ENCODE data around the gene FANCF. TPM values are rescaled to one million over a fixed set of nuclear protein-coding genes. Genes with fewer than 3 reads are reported as not detected.
"Not testable (repeated sequence)": the region's sequence is repeated elsewhere in the genome, so short reads cannot be mapped to it uniquely, and the experiment has no call there.

Gene FANCF
- total RNA-seq, 2 experiments from 2014 or later = 10.5 to 11.1 TPM

DNA sequence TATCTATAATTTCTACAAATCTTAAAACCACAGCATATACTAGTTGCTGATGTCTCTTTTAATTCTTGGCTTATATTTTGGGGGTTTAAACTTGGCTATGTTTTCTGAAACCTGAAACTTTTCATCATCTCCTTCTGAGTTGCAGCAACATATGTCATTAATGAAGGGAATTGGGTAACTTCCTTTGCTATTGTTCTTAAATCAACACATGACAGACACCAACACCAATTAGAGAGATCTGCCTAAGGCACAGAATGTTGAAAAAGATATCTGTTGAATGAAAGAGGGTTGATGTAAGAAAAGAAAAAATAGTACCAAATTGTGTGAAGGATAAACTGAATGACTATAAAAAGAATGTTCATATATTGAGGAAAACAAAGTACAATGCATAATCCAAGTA lies 30.5 kb upstream of the FANCF start:
- DNase-seq = no peak
- peaks cover 8% of the 10 kb centered on the region for H3K4me1 Mint-ChIP-seq (ENCODE audit: low read depth)
- intact Hi-C loops (cut with micrococcal nuclease) = no loop called here
- no peaks in the 10 kb centered on the region for H3K9me3 Mint-ChIP-seq
- H3K27me3 Mint-ChIP-seq = no peaks in the 10 kb centered on the region
- CTCF ChIA-PET = no interaction called here
- H3K36me3 Mint-ChIP-seq = peaks cover 2% of the 10 kb centered on the region
- no peak overlapping the region for H3K4me3 Mint-ChIP-seq
- POLR2A ChIA-PET = no interaction called here
- no peak overlapping the region for H3K27ac Mint-ChIP-seq

DNA sequence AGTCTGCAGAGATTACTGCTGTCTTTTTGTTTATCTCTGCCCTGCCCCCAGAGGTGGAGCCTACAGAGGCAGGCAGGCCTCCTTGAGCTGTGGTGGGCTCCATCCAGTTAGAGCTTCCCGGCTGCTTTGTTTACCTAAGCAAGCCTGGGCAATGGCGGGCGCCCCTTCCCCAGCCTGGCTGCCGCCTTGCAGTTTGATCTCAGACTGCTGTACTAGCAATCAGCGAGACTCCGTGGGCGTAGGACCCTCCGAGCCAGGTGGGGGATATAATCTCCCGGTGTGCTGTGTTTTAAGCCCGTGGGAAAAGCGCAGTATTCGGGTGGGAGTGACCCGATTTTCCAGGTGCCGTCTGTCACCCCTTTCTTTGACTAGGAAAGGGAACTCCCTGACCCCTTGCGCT lies 26.7 kb upstream of the FANCF start:
- POLR2A ChIA-PET; H3K36me3 Mint-ChIP-seq; H3K4me3 Mint-ChIP-seq; CTCF ChIA-PET; H3K4me1 Mint-ChIP-seq (ENCODE audit: low read depth); H3K9me3 Mint-ChIP-seq; intact Hi-C loops (cut with micrococcal nuclease); H3K27ac Mint-ChIP-seq; H3K27me3 Mint-ChIP-seq; DNase-seq: not testable (repeated sequence)

DNA sequence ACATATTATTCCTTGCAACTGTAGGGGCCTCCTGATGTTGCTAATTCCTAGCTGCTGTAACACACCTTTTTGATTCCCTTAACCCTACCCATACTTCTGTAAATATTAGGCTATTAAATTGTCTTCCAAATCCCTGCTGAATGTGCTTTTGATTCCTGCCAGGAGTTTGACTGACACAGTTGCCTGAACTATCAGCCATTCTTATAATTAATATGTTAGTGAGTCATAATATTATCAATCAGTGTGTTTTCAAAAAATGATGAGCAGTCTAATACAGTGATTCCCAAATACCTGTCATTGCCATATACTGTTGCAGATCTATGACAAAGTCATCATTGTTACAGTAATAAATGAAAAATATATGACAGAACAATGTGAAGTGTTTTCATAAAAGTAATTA lies 15.9 kb upstream of the FANCF start:
- POLR2A ChIA-PET = no interaction called here
- Mint-ChIP-seq H3K4me1 (ENCODE audit: low read depth) (no peaks in the 10 kb centered on the region), H3K27me3 (no peaks in the 10 kb centered on the region), H3K36me3 (no peaks in the 10 kb centered on the region), H3K27ac (no peak overlapping the region), H3K4me3 (no peak overlapping the region), H3K9me3 (no peaks in the 10 kb centered on the region)
- CTCF ChIA-PET = no interaction called here
- intact Hi-C loops (cut with micrococcal nuclease) = no loop called here
- DNase-seq = no peak

DNA sequence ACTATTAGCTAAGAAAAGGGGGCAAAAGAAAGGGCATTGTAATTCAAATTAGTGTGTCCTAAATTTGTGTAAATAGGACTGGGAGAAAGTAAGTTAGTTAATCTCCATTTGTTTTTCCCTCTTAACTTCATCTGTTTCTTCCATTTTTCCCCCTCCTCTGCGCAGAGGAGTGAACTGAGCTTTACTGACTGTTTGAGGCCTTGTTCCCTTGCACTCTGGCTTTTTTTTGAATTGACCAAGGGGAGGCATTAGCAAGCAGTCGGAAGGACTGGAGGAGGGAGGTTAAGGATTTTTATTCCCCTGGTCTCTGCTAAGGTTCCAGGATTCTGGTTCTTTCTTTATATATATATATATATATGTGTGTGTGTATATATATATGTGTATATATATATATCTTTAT lies 15.2 kb upstream of the FANCF start:
- H3K9me3 Mint-ChIP-seq = no peaks in the 10 kb centered on the region
- H3K27ac Mint-ChIP-seq = no peak overlapping the region
- no peaks in the 10 kb centered on the region for H3K27me3 Mint-ChIP-seq
- H3K36me3 Mint-ChIP-seq = no peaks in the 10 kb centered on the region
- H3K4me3 Mint-ChIP-seq = no peak overlapping the region
- H3K4me1 Mint-ChIP-seq (ENCODE audit: low read depth) = no peaks in the 10 kb centered on the region
- intact Hi-C loops (cut with micrococcal nuclease) = no loop called here
- ChIA-PET POLR2A (no interaction called here), CTCF (interaction anchor here (0.5 kb wide), 1 partner anchor 435 kb away, joined by 3 read pairs; no protein-coding TSS in a partner anchor)
- DNase-seq = no peak

DNA sequence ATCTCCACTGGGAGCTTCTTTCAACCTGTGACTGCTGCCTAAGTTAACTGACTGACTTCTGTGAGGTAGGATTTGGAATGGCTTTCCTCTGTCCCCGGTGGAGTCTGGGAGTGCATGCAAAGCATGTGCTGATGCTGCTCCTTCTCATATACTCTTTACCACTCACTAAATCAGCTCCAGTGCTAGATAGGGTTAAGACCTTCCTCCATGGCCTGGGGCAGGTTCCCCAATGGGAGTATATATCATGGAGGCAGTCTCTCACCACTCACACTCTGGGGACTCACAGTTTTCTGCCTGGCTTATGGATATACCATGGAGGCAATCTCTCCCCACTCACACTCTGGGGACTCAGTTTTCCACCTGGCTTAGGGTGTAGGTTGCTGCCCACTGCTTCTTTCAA lies 10.1 kb upstream of the FANCF start:
- POLR2A ChIA-PET = interaction anchor here (1.1 kb wide), 1 partner anchor 10 kb away, joined by 4 read pairs; the partner anchor contains the start of gene FANCF
- no peak overlapping the region for H3K27ac Mint-ChIP-seq
- intact Hi-C loops (cut with micrococcal nuclease) = no loop called here
- no peaks in the 10 kb centered on the region for H3K36me3 Mint-ChIP-seq
- no peak for DNase-seq
- no peaks in the 10 kb centered on the region for H3K27me3 Mint-ChIP-seq
- CTCF ChIA-PET = no interaction called here
- no peak overlapping the region for H3K4me3 Mint-ChIP-seq
- no peaks in the 10 kb centered on the region for H3K9me3 Mint-ChIP-seq
- H3K4me1 Mint-ChIP-seq (ENCODE audit: low read depth) = no peaks in the 10 kb centered on the region

- CTCF ChIA-PET = interaction anchor here (1.2 kb wide), 1 partner anchor 9 kb away, joined by 3 read pairs; the partner anchor contains the start of gene FANCF
- H3K36me3 Mint-ChIP-seq = no peaks in the 10 kb centered on the region
- DNase-seq = no peak
- H3K27me3 Mint-ChIP-seq = no peaks in the 10 kb centered on the region
- intact Hi-C loops (cut with micrococcal nuclease) = no loop called here
- POLR2A ChIA-PET = interaction anchor here (0.5 to 1.1 kb wide), 2 partner anchors 9 to 275 kb away, joined by 3 to 4 read pairs; partner anchors contain the start of gene FANCF
- H3K4me3 Mint-ChIP-seq = no peak overlapping the region
- no peaks in the 10 kb centered on the region for H3K9me3 Mint-ChIP-seq
- no peak overlapping the region for H3K27ac Mint-ChIP-seq
- H3K4me1 Mint-ChIP-seq (ENCODE audit: low read depth) = no peaks in the 10 kb centered on the region
These were observed 9.4 kb upstream of the FANCF start for GRCh38 chr11:22634897-22635629.

DNA sequence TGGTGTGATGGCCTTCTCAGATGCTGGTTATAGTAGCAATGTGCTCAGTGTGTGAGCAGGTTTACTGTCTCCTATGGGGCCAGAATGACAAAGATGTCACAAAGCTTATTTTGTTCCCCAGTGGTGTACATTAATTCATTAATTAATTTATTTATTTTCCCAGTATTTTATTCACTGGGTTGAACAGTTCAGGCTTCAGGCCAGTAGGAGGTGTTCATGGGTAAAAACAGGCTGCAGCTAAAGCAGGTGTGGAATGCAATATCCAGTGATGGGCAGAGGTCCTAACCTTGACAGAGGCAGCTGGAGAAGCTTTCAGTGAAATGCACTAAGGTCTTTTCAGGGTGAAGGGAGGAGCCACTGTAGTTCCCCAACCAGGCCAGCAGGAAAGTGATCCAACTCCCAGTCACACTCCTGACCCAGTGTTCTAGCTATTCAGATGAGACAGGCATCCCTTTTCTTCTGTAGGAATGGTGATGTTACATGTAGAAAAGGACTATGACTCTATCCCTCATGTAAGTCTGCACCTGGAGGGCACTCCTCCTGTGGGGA lies 7.8 kb upstream of the FANCF start:
- H3K27ac Mint-ChIP-seq = no peak overlapping the region
- POLR2A ChIA-PET = no interaction called here
- DNase-seq = no peak

GRCh38 chr11:22627421-22627820 lies 1.8 kb upstream of the FANCF start:
- intact Hi-C loops (cut with micrococcal nuclease) = loop anchor here (5.0 kb wide), 1 partner anchor 50 kb away; no protein-coding TSS in a partner anchor
- Mint-ChIP-seq H3K4me3 (no peak overlapping the region), H3K4me1 (ENCODE audit: low read depth) (peaks cover 23% of the 10 kb centered on the region), H3K36me3 (peaks cover 10% of the 10 kb centered on the region), H3K27me3 (no peaks in the 10 kb centered on the region), H3K27ac (no peak overlapping the region), H3K9me3 (no peaks in the 10 kb centered on the region)
- ChIA-PET POLR2A (no interaction called here), CTCF (no interaction called here)
- DNase-seq = no peak

More for the DNA sequence above, 7.8 kb upstream of the FANCF start:
- H3K4me1 Mint-ChIP-seq (ENCODE audit: low read depth) = no peaks in the 10 kb centered on the region
- no peaks in the 10 kb centered on the region for H3K27me3 Mint-ChIP-seq
- H3K36me3 Mint-ChIP-seq = no peaks in the 10 kb centered on the region
- intact Hi-C loops (cut with micrococcal nuclease) = no loop called here
- no peaks in the 10 kb centered on the region for H3K9me3 Mint-ChIP-seq
- CTCF ChIA-PET = no interaction called here
- H3K4me3 Mint-ChIP-seq = no peak overlapping the region

DNA sequence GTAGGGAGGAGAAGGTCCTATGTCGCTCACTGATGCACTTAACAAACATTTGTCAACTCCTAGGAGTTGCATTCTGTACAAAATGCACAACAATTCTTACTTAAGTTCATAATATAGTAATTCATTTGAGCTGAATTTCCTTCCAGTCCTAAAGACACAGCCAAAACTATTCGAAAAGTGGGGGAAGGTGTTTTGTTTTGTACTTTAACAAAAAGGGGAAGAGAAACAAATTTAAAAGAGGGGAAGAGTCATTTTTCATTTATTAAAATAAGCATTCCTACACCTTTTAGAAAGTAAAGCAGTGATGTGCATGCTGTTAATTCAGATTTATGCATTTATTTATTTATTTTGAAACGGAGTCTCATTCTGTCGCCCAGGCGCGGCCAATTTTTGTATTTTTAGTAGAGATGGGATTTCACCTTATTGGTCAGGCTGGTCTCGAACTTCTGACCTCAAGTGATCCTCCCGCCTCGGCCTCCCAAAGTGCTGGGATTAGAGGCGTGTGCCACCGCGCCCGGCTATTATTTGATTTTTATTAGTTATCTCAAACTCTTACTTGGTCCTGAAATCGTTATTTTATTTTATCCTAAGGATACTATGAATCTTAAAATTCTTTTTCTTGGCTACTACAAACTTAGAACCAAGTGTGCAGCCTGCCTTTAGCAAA lies 1.1 kb upstream of the FANCF start:
- Mint-ChIP-seq H3K9me3 (no peaks in the 10 kb centered on the region), H3K36me3 (peaks cover 12% of the 10 kb centered on the region), H3K27me3 (no peaks in the 10 kb centered on the region), H3K4me3 (peak overlapping the region; percentile 97), H3K27ac (peak overlapping the region; percentile 96), H3K4me1 (ENCODE audit: low read depth) (peaks cover 28% of the 10 kb centered on the region)
- intact Hi-C loops (cut with micrococcal nuclease) = loop anchor here (1.0 to 5.0 kb wide), 2 partner anchors 49 to 77 kb away; no protein-coding TSS in a partner anchor
- DNase-seq = no peak
- POLR2A ChIA-PET = interaction anchor here (1.3 to 1.7 kb wide), 2 partner anchors 8 to 202 kb away, joined by 4 to 5 read pairs; partner anchors contain the start of gene SVIP
- CTCF ChIA-PET = interaction anchor here (3.4 kb wide), 1 partner anchor 203 kb away, joined by 13 read pairs; the partner anchor contains the start of gene SVIP

- peak overlapping the region; percentile 97 for H3K4me3 Mint-ChIP-seq
- H3K27me3 Mint-ChIP-seq = no peaks in the 10 kb centered on the region
- peak overlapping the region; percentile 96 for H3K27ac Mint-ChIP-seq
- ChIA-PET POLR2A (interaction anchor here (1.3 to 1.7 kb wide), 2 partner anchors 10 to 204 kb away, joined by 4 to 5 read pairs; partner anchors contain the start of gene SVIP), CTCF (interaction anchor here (0.7 to 3.4 kb wide), 3 partner anchors 10 to 205 kb away, joined by 3 to 13 read pairs (median 3); partner anchors contain the start of gene SVIP)
- H3K4me1 Mint-ChIP-seq (ENCODE audit: low read depth) = peaks cover 31% of the 10 kb centered on the region
- H3K36me3 Mint-ChIP-seq = peaks cover 25% of the 10 kb centered on the region
- H3K9me3 Mint-ChIP-seq = no peaks in the 10 kb centered on the region
- peak; percentile 73 for DNase-seq
- intact Hi-C loops (cut with micrococcal nuclease) = loop anchor here (1.0 to 5.0 kb wide), 2 partner anchors 48 to 204 kb away; partner anchors contain the start of gene SVIP
These were observed 728 bp downstream of the FANCF start for GRCh38 chr11:22624742-22625447.

GRCh38 chr11:22617868-22618267 lies 7.8 kb downstream of the FANCF start:
- CTCF ChIA-PET = no interaction called here
- Mint-ChIP-seq H3K9me3 (peaks cover 3% of the 10 kb centered on the region), H3K27ac (no peak overlapping the region), H3K4me1 (ENCODE audit: low read depth) (peaks cover 12% of the 10 kb centered on the region), H3K27me3 (no peaks in the 10 kb centered on the region), H3K36me3 (peaks cover 25% of the 10 kb centered on the region), H3K4me3 (no peak overlapping the region)
- intact Hi-C loops (cut with micrococcal nuclease) = no loop called here
- DNase-seq = no peak
- POLR2A ChIA-PET = no interaction called here

- H3K36me3 Mint-ChIP-seq = no peaks in the 10 kb centered on the region
These were observed 21.7 kb downstream of the FANCF start for GRCh38 chr11:22603933-22604332.

More at GRCh38 chr11:22603933-22604332, 21.7 kb downstream of the FANCF start:
- CTCF ChIA-PET = no interaction called here
- POLR2A ChIA-PET = no interaction called here
- H3K27ac Mint-ChIP-seq = no peak overlapping the region
- no peak overlapping the region for H3K4me3 Mint-ChIP-seq
- H3K27me3 Mint-ChIP-seq = peaks cover 5% of the 10 kb centered on the region
- DNase-seq = no peak
- intact Hi-C loops (cut with micrococcal nuclease) = no loop called here
- no peaks in the 10 kb centered on the region for H3K4me1 Mint-ChIP-seq (ENCODE audit: low read depth)
- no peaks in the 10 kb centered on the region for H3K9me3 Mint-ChIP-seq

Measured in activated CD4-positive, alpha-beta memory T cell treated with anti-CD3 and anti-CD28 coated beads for 36 hours (primary cell).